ENCODE measurements around the gene ATP9B. TPM values are rescaled to one million over a fixed set of nuclear protein-coding genes. Genes with fewer than 3 reads are reported as not detected.
"Not testable (repeated sequence)": the region's sequence is repeated elsewhere in the genome, so short reads cannot be mapped to it uniquely, and the experiment has no call there.

The ATP9B gene
- total RNA-seq, 1 donor from 2014 or later, result 51.4 TPM

DNA sequence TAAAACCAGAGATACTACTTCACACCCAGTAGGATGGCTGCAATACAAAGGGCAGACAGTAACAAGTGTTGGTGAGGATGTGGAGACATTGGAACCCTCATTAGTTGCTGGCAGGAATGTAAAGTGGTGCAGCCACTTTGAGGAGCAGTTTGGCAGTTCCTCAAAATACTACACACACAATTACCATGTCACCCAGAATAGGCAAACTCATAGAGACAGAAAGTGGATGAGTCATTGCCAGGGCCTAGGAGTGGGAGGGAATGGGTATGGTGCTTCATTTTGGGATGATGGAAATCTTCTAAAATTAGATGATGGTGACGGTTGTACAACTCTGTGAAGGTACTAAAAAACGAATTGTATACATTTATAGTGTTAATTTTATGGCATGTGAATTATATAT lies 54.8 kb downstream of the ATP9B start:
- FAIRE-seq, result no peak
- no peak for DNase-seq (ENCODE audit: low spot score in 2 of 2)

- FAIRE-seq, result no peak
- no peak for DNase-seq (ENCODE audit: low spot score in 2 of 2)
Observed at GRCh38 chr18:79129120-79129519, 59.9 kb downstream of the ATP9B start.

DNA sequence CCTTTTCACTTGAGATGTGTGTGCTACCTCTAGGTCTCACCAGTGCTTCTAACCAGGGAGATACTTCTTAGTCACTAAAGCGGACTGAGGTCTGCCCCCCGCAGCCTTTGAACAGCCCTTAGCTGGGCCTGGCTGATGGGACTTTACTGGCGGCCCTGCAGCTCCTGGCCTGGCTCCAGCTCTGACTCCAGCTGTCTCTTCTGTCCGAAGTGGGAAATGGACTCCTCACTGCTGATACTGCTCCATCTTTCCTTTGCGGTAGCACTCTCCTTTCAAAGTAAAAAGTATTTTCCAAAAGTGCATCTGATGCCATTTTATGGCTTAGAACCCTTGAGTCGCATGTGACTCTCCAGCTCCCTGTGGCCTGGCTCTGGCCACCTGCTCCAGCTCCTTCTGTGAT lies 64.5 kb downstream of the ATP9B start:
- DNase-seq (ENCODE audit: low spot score in 2 of 2) (no peak), FAIRE-seq (no peak)

- DNase-seq (ENCODE audit: low spot score in 2 of 2) (no peak), FAIRE-seq (no peak)
Observed at GRCh38 chr18:79135924-79136323, 66.7 kb downstream of the ATP9B start.

- DNase-seq (ENCODE audit: low spot score in 2 of 2) (no peak), FAIRE-seq (no peak)
Observed at GRCh38 chr18:79136742-79137141, 67.5 kb downstream of the ATP9B start.

DNA sequence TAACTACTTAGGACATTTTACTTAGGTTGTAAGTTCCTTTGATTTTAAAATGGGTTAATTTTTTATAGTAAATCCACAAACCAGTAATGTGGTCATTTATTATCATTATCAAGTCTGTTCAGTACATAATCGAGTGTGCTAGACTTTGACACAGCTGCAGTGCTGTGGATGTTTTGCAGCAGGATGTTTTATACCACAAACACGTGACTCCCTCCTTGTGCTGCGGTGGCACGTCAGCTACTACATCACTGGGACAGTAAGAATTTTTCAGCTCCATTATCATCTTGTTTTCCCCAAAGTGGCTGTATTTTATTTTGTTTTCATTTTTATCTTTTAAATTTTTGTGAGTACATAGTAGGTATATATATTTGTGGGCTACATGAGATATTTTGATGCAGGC lies 70.0 kb downstream of the ATP9B start:
- DNase-seq (ENCODE audit: low spot score in 2 of 2), result no peak
- FAIRE-seq, result no peak

DNA sequence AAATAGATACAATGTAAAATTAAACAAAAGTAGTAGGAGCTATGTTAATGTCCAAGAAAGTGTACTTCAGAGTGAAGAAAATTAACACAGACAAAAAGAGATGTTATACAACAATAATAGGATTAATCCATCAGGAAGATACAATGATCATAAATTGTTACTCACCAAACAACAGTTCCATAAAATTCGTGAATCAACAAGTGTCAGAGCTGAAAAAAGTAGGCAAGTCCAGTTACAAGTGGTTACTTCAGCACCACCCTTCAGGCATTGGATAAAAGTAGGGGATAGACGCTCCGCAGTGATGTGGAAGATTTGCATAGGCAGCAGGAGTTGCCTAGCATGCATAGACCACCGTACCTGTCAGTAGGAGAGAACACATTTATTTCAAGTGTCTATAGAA lies 77.8 kb downstream of the ATP9B start:
- DNase-seq (ENCODE audit: low spot score in 2 of 2), result no peak

GRCh38 chr18:79151191-79151590 lies 82.0 kb downstream of the ATP9B start:
- no peak for DNase-seq (ENCODE audit: low spot score in 2 of 2)
- no peak for FAIRE-seq

More for the DNA sequence above, 77.8 kb downstream of the ATP9B start:
- no peak for FAIRE-seq

GRCh38 chr18:79156327-79156726 lies 87.1 kb downstream of the ATP9B start:
- no peak for FAIRE-seq
- no peak for DNase-seq (ENCODE audit: low spot score in 2 of 2)

DNA sequence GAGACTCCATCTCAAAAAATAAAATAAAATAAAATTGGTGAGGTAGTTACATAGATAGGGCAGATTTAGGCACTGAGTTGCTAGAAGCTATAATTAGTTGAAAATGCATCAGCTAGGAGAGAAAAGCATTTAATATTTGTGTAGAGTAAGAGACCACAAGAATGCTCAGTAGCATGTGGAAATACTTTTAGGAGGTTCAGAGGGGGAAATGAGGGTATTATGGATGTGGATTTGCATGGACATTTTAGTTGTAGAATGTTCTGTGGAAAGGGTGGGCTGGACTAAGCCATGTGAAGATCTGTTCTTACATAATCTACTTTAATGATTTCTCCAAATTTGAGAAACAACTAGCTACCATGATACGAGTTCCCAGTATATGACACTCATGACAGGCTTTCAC lies 95.5 kb downstream of the ATP9B start:
- FAIRE-seq (no peak), DNase-seq (ENCODE audit: low spot score in 2 of 2) (no peak)

- DNase-seq (ENCODE audit: low spot score in 2 of 2), result no peak
- FAIRE-seq, result no peak
Observed at GRCh38 chr18:79166702-79167101, 97.5 kb downstream of the ATP9B start.

- DNase-seq (ENCODE audit: low spot score in 2 of 2), result no peak
- no peak for FAIRE-seq
Observed at GRCh38 chr18:79167526-79168190, 98.5 kb downstream of the ATP9B start.

DNA sequence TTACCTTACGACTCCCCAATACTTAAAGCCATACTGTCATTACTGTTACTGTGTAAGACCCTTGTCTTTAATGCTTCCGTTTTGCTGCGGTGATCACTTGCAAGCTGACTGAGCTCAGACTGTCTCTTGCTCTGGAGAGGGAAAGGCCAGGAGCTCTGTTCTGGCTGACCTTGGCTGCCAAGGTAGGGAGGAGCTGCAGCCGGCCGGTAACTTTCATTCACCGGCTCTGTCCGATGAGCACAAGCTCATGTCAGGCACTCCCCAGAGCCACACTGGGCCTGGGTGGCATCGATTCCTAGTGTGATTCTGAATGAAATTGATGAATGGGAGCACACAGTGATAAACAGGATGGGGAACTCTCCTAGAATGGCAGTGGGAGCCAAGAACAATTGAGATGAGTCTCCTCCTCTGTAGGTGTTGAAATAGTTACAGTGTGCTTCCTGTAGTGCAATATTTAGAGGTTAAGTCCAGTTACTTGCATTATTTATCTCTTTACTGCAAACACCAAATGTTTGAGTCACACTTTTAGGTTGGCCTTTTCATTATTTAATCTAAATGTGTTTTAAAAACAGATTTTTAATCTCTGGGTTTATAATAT lies 100.9 kb downstream of the ATP9B start:
- FAIRE-seq, result no peak

GRCh38 chr18:79172331-79172730 lies 103.1 kb downstream of the ATP9B start:
- not testable (repeated sequence) for FAIRE-seq; DNase-seq (ENCODE audit: low spot score in 2 of 2)

More for the DNA sequence above, 100.9 kb downstream of the ATP9B start:
- no peak for DNase-seq (ENCODE audit: low spot score in 2 of 2)

DNA sequence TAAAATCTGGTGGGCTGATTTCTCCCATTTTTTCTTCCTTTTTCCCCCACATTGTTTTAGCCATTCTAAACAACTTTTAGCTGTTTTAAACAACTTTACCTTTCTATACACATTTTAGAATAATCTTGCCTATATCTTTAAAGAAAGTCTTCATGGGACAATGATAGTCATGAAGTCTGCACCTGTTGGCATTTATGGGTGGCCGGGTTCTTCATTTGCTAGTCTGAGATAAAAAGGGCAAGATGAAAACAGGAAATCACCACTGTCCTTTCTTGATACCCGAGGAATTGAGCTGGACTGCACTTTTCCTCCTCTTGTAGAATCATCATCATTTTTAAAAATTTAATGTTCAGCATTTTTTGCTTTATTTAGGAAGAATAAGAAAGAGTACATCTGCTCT lies 104.5 kb downstream of the ATP9B start:
- DNase-seq (ENCODE audit: low spot score in 2 of 2), result no peak
- no peak for FAIRE-seq

- FAIRE-seq (no peak), DNase-seq (ENCODE audit: low spot score in 2 of 2) (no peak)
Observed at GRCh38 chr18:79178113-79178531, 108.9 kb downstream of the ATP9B start.

DNA sequence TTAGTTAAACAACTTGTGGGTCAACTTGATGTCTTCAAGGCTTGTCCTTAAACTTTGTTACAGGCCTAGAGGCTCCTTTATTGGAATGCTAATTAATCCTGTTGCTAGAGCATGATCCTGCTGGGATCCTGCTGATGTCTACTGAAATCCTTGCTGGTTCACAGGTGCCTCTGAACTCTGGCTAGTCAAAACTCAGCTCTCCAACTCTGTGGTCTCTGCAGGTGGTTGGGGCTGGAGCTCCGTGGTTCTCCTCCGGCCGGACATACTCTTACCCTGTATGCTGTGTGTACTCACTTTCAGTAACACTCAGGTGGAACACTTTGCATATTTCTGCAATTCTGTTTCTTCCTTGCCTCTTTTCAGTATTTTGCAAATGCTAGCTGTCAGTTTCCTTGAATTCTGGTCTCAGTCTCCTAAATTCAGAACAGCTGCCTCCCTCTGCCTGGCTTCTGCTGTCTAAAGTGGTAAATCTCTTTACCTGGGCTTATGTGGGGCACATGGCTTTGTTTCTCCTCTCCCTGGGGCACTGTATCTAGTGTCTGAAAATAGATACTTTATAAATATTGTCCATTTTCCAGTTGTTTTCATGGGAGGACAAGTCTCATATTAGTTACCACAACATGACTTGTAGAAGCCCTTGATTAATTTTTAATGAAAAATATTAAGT lies 113.0 kb downstream of the ATP9B start:
- DNase-seq (ENCODE audit: low spot score in 2 of 2) (no peak), FAIRE-seq (no peak)

DNA sequence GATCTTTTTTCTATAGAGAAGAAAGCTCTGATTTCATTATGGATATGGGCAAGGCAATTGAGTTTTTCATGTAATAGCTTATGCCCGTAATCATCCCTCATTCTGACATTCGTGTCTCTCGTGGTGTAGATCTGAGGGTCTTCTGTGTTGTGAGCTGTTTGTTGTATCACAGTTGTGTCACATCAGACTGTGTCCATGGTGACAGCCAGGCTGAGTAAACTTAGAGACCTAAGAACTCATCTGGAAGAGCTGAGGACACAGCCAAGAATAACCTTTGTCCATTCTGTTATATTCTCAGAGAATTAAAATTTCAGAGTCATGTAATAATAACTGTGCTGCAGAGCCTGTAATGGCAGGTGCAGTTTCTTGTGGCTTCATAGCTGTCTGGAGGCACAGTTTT lies 116.5 kb downstream of the ATP9B start:
- DNase-seq (ENCODE audit: low spot score in 2 of 2), result no peak
- FAIRE-seq, result no peak

GRCh38 chr18:79186649-79187048 lies 117.5 kb downstream of the ATP9B start:
- no peak for FAIRE-seq
- no peak for DNase-seq (ENCODE audit: low spot score in 2 of 2)

DNA sequence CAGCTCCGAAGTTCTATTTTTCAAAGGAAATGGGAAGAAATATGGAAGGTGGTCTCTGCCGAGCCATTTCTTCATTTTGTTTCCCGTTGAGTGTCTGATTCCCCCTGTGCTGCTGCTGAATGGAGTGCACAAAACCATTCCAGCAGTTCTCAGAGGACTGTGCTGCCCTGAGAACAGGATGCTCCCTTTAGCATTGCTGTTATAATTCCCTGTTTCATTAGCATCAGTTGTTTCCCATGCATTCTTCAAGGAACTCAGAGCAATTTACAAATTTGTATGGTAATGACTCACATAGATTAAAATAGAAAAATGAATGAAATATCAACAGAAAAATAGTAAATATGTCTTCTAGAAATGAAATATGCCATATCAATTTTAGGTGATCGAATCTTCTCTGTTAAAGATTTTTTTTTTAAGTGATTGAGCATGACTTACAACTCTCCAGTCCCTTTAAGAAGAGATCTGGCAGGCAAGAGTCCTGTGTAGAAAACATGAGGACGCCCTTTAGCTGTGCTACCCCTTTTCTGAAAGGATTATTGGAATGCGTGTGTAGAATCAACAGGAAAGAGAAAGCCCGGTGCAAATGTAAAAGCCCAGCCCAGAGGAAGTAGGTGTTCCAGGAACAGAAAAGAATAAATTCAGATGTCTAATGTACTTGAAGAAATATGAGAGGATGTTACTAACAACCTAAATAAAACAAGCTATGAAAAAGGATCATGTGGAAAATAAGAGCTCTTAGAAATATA lies 118.5 kb downstream of the ATP9B start:
- FAIRE-seq (no peak), DNase-seq (ENCODE audit: low spot score in 2 of 2) (no peak)

DNA sequence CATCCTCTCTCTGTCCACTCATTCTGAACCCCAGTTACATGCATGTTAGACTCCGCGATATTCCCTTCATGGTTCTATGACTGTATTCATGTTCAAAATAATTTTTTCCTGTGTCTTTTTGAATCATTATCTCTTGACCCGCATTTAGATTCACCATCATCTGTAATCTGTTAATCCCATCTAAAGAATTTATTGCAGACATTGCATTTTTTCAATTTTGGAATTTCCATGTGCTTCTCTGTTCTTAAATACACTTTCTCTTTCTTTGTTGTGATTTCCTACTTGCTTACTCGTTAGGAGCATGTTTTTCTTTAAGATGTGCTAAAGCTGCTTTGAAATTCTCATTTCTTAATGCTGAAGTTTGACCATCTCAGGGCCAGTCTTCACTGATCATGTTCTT lies 122.2 kb downstream of the ATP9B start:
- FAIRE-seq (no peak), DNase-seq (ENCODE audit: low spot score in 2 of 2) (no peak)

All from frontal cortex (tissue), 4 donors.